HG02763 (cell line): ENCODE measurements around the gene CWC15.
"Not testable (repeated sequence)": the region's sequence is repeated elsewhere in the genome, so short reads cannot be mapped to it uniquely, and the experiment has no call there.

ENCODE experiments used
- ATAC-seq: cut with Tn5 transposase; IDR thresholded peaks from one replicate; pipeline ENCODE4 v1.9.1; 2021; ENCODE audit warnings: mild to moderate bottlenecking, moderate library complexity; ENCODE audit not compliant: unreplicated experiment

Gene CWC15

GRCh38 chr11:94922321-94923003 lies 50.9 kb downstream of the CWC15 start:
- ATAC-seq = no peak

DNA sequence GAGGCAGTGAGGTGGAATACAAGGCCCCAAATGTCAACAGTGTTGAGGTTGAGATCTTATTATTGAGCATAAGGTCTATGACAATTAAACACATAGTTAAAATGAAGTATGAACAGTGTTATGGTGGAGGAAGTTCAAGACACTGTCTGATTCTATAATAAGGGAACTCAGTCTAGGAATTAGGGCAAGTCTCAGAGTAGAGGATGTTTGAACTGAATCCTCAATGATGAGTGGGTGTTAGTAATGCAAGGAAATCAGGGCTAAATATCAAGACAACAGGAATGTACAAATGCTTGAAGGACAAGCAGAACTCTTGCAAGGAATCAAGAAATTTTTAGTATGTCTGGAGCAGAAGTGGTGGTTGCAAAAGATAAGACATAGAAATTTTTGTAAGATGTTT lies 53.0 kb downstream of the CWC15 start:
- no peak for ATAC-seq

GRCh38 chr11:94913718-94914394 lies 59.5 kb downstream of the CWC15 start:
- ATAC-seq = not testable (repeated sequence)

- ATAC-seq = no peak
Observed at GRCh38 chr11:94912806-94913205, 60.5 kb downstream of the CWC15 start.
